ENCODE results near the gene BCKDHB.
"Not testable (repeated sequence)": the region's sequence is repeated elsewhere in the genome, so short reads cannot be mapped to it uniquely, and the experiment has no call there.

Gene BCKDHB

DNA sequence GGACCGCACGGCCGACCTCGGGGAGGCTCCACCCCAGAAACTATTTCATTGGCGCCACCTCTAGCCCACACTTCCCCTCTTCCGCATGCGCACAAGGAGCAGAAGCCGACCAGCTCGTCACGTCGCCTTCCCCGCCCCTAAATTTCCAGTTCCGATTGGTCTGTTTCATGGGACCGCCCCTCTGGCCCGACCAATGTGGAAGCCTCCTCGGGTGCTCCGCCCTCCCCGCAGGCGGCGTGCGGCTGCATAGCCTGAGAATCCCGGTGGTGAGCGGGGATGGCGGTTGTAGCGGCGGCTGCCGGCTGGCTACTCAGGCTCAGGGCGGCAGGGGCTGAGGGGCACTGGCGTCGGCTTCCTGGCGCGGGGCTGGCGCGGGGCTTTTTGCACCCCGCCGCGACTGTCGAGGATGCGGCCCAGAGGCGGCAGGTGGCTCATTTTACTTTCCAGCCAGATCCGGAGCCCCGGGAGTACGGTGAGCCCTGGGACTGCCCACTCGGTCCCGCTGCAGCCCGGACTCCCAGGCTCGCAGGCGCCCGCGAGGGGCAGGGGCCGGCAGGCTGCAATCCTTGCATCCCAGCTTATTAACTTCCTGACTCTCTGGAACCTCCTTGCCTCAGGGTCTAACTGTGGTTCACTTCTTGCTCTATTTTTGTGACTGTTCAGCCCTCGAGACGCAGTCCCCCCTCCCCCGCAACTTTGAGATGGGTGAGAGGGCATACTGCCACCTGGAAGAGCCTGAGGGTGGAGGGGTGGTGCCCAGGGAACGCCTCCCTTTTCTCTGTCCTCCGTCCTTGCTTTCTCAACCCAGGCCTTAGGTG, at the start of gene BCKDHB:
Gene BCKDHB, plus strand, starts transcription at position 254 of the 818 bp plus-strand sequence. Its CDS starts 23 bp downstream, at position 277.
- DNase-seq (ENCODE audit: low read depth in 2 of 2), result peak; percentile 90 to 96

- no peak for DNase-seq (ENCODE audit: low read depth in 2 of 2)
These were observed 45.7 kb upstream of the BCKDHB start for GRCh38 chr6:80060774-80061173.

- not testable (repeated sequence) for DNase-seq (ENCODE audit: low read depth in 2 of 2)
These were observed 38.3 kb upstream of the BCKDHB start for GRCh38 chr6:80068146-80068545.

- DNase-seq (ENCODE audit: low read depth in 2 of 2), result not testable (repeated sequence)
These were observed 36.0 kb upstream of the BCKDHB start for GRCh38 chr6:80070431-80070830.

GRCh38 chr6:80077067-80077466, 29.4 kb upstream of the BCKDHB start:
- no peak for DNase-seq (ENCODE audit: low read depth in 2 of 2)

DNA sequence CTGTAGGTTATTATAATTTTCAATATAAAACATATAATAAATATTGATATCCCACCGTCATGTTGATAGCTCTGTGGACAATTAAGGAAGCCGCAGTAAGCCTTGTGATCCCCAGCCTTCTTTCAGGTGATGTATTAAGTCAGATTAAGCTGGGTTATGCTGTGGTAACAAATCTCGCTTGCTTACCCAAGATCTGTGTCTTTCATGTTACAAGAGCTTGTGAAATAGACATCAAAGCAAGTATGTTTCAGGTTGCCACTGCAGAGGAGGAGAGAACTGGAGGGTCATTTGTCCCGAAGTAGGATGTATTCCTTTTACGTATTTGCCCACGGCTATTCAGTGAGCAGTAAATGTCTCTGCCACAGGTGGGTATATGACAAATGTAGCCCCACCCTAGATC, 17.8 kb upstream of the BCKDHB start:
- no peak for DNase-seq (ENCODE audit: low read depth in 2 of 2)

GRCh38 chr6:80091506-80091905, 15.0 kb upstream of the BCKDHB start:
- no peak for DNase-seq (ENCODE audit: low read depth in 2 of 2)

- DNase-seq (ENCODE audit: low read depth in 2 of 2), result peak in 1 of 2 donors; percentile 14
These were observed 12.5 kb upstream of the BCKDHB start for GRCh38 chr6:80094017-80094416.

DNA sequence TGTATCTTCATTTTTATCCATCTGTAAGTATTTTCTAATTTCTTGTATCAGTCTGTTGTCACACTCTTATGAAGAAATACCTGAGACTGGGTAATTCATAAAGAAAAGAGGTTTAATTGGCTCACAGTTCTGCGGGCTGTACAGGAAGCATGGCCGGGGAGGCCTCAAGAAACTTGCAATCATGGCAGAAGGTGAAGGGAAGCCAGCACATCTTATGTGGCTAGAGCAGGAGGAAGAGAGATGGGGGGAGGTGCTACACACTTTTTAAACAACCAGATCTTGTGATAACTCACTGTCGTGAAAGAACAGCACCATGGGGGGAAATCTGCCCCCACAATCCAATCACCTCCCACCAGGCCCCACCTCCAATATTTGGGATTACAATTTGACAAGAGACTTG, 10.9 kb upstream of the BCKDHB start:
- DNase-seq (ENCODE audit: low read depth in 2 of 2), result no peak

DNA sequence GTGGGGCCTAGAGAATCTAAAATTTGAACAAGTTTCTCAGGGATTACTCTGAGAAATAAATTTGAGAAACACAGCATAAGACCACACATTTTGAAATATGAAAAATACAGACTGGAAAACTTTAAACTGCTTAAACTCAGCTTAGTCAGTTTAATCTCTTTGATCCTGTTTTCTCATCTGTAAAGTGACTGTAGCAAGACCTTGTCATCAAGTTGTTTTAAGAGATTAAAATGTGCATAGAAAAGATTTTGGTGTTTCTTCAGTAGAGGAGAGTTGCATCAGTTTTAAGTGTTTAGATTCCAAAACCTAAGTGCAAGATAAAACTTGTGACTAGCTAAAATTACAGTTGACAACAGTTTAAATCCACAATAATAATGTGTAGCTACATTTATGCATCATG, 8.1 kb upstream of the BCKDHB start:
- DNase-seq (ENCODE audit: low read depth in 2 of 2), result no peak

DNA sequence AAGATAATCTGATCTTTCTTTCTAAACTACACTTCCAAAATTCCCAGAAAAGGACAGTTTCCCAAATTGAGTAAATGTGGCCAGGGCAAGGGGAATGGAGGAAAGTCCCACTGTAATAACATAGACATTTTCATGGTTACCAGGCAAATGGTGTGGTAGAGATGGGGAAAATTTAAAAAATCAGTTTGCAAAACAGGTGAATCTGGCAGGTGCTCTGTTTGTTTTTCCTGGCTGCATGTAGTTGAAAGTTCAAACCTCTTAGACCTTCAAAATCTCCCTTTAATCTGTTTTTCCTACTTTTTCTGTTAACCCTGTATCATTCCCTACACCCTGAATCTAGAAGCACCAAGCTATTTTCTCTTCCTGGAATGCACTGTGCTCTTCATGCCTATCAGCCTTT, 2.0 kb upstream of the BCKDHB start:
- DNase-seq (ENCODE audit: low read depth in 2 of 2), result no peak

- no peak for DNase-seq (ENCODE audit: low read depth in 2 of 2)
These were observed 476 bp upstream of the BCKDHB start for GRCh38 chr6:80105972-80106417.

DNA sequence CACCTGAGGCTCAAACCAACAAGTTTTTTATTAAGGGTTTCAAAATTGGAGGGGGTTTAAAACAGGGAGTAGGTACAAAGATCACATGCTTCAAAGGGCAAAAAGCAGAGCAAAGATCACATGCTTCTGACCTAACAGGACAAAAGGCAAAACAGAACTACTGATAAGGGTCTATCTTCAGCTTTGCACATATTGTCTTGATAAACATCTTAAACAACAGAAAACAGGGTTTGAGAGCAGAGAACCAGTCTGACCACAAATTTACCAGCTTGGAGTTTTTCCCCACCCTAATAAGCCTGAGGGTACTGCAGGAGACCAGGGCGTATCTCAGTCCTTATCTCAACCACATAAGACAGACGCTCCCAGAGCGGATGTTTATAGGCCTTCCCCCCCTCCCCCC, 16.1 kb downstream of the BCKDHB start:
- DNase-seq (ENCODE audit: low read depth in 2 of 2), result not testable (repeated sequence)

DNA sequence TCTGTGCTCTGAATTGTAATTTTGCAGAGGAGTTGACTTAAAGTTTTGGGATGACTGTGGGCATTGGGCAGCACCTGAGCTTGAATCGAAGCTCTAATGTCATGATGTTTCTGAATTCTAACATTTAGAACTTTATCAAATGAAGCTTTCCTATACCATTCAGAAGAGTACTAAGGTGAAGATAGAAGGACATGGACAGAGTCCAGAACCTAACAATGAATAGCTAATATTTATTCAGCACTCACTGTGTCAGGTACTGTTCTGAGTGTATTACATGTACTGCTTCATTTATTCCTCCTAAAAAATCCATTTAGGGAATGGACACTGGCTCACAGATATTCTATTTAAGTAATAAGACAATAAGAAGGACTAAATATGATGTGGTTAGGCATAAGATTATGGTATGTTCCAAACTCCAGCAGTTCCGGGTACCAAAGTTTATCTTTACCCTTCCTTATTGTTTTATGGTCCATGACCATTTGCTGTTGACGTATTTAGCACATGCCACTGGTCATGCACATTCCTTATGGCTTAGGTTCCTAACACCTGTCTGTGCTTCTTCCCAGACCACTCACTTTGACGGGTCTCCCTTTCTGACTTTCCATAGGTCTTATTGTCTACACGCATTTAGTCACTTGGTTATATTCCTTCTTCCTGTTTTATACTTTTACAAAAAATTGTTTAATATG, 20.3 kb downstream of the BCKDHB start:
- no peak for DNase-seq (ENCODE audit: low read depth in 2 of 2)

DNA sequence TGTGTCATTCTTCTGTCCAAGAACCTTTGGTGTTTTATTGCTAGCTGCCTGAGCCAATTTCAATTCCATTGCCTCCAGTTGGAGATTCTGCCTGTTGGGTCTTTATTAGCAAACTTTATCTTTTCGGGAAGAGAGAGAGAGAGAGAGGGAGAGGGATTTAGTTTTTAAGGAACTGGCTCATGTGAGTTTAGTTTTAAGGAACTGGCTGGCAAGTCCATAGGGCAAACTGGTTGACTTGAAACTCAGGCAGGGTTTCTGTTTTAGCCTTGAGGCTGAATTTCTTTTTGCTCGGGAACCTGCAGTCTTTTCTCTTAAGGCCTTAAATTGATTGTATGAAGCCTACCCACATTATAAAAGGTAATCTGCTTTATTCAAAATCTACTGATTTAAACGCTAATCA, 23.0 kb downstream of the BCKDHB start:
- no peak for DNase-seq (ENCODE audit: low read depth in 2 of 2)

GRCh38 chr6:80133020-80133419, 26.5 kb downstream of the BCKDHB start:
- DNase-seq (ENCODE audit: low read depth in 2 of 2), result peak; percentile 5 to 9

DNA sequence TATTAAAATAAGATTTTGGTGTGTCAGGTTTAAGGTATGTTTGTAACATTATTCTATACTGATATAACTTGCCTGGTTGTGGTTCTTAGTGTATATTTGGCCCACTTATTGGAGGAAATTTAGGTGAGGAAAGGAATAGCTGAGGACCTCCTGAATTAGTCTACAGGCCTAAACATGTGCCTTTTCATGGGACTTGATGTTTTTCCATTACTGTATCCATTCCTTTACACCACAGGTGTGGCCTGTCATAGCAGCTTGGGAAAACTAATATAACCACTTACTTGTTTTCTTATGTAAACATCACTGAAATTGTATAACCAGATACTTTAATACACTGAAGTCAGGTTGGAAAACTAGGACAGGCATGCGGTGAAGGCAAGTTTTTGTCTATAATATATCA, 27.6 kb downstream of the BCKDHB start:
- no peak for DNase-seq (ENCODE audit: low read depth in 2 of 2)

GRCh38 chr6:80142586-80142985, 36.1 kb downstream of the BCKDHB start:
- DNase-seq (ENCODE audit: low read depth in 2 of 2), result no peak

- no peak for DNase-seq (ENCODE audit: low read depth in 2 of 2)
These were observed 37.0 kb downstream of the BCKDHB start for GRCh38 chr6:80143419-80143937.

GRCh38 chr6:80144753-80145315, 38.4 kb downstream of the BCKDHB start:
- no peak for DNase-seq (ENCODE audit: low read depth in 2 of 2)

- DNase-seq (ENCODE audit: low read depth in 2 of 2), result no peak
These were observed 39.0 kb downstream of the BCKDHB start for GRCh38 chr6:80145509-80145908.

GRCh38 chr6:80145921-80146320, 39.5 kb downstream of the BCKDHB start:
- DNase-seq (ENCODE audit: low read depth in 2 of 2), result no peak

DNA sequence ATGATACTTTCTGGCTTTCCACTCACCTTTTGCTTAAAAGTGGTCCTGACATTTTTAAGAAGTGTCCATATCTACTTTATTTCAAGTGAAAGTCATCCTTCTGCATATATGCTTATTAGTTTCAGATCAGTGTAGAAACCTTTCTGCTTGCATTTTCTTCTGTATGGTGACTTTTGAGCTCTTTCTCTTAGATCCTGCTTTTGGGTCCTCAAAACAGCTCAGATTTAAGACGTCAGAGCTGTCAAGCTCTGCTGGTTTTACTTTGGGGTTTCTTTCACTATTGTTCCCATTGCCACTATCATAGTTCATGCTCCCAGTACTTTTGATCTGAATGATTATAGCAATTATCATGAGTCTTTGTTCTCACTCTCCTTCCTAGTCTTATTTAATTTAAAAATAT, 41.7 kb downstream of the BCKDHB start:
- no peak for DNase-seq (ENCODE audit: low read depth in 2 of 2)

Measured in stimulated activated CD4-positive, alpha-beta T cell treated with anti-CD3 and anti-CD28 coated beads, Interleukin-1b, Interleukin-23, amount 100 ng/mL, for 4 hours (primary cell).